ENCODE data around the gene FARP1.

- TF ChIP-seq, protein P1, sequence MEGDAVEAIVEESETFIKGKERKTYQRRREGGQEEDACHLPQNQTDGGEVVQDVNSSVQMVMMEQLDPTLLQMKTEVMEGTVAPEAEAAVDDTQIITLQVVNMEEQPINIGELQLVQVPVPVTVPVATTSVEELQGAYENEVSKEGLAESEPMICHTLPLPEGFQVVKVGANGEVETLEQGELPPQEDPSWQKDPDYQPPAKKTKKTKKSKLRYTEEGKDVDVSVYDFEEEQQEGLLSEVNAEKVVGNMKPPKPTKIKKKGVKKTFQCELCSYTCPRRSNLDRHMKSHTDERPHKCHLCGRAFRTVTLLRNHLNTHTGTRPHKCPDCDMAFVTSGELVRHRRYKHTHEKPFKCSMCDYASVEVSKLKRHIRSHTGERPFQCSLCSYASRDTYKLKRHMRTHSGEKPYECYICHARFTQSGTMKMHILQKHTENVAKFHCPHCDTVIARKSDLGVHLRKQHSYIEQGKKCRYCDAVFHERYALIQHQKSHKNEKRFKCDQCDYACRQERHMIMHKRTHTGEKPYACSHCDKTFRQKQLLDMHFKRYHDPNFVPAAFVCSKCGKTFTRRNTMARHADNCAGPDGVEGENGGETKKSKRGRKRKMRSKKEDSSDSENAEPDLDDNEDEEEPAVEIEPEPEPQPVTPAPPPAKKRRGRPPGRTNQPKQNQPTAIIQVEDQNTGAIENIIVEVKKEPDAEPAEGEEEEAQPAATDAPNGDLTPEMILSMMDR (IDR thresholded peaks at IDR 0.05): no peak
- no peak for TF ChIP-seq POLR2A (IDR thresholded peaks at IDR 0.05)
Observed at GRCh38 chr13:98111168-98112098, 31.5 kb upstream of the FARP1 start.
